Right renal cortex interstitium (tissue), 3 donors: Measurements from ENCODE around the gene CNTNAP3B. TPM values are rescaled to one million over a fixed set of nuclear protein-coding genes. Genes with fewer than 3 reads are reported as not detected.
"Not testable (repeated sequence)": the region's sequence is repeated elsewhere in the genome, so short reads cannot be mapped to it uniquely, and the experiment has no call there.

Experiments
- DNase-seq, 3 donors: peaks; one replicate each; pipeline ENCODE4 v3.0.0-alpha.2; 2013; ENCODE audit warnings: low read depth in 3 of 3, low spot score in 2 of 3
- polyA plus RNA-seq, 3 donors: library from polyadenylated mRNA; unstranded; fragments of 120-200 nt; gene quantifications; one replicate each; pipeline ENCODE4 v1.2.1, GENCODE V29; 2013; ENCODE audit not compliant: insufficient read length in 3 of 3

Gene CNTNAP3B
- 10 to 100 TPM in 2 of 3 donors, 1 to 10 TPM in 1; 9.2 to 14.0 (median 12.8) TPM for polyA plus RNA-seq

GRCh38 chr9:42129073-42129729, at the start of gene CNTNAP3B:
CNTNAP3B (minus strand) TSS chr9:42129426; CDS start chr9:42129094, 332 bp downstream.
- peak in 1 of 3 donors; percentile 1 for DNase-seq

GRCh38 chr9:42160299-42160698, 31.1 kb upstream of the CNTNAP3B start:
- DNase-seq, result peak in 2 of 3 donors; percentile 1 to 10

GRCh38 chr9:42127056-42127841, 2.0 kb downstream of the CNTNAP3B start:
- peak in 1 of 3 donors; percentile 6 for DNase-seq

- DNase-seq, result not testable (repeated sequence)
Measured at GRCh38 chr9:42121007-42121406, 8.2 kb downstream of the CNTNAP3B start.

GRCh38 chr9:42095929-42096328, 33.3 kb downstream of the CNTNAP3B start:
- not testable (repeated sequence) for DNase-seq

- DNase-seq, result not testable (repeated sequence)
Measured at GRCh38 chr9:42084559-42084952, 44.7 kb downstream of the CNTNAP3B start.

GRCh38 chr9:42083877-42084558, 45.2 kb downstream of the CNTNAP3B start:
- DNase-seq, result not testable (repeated sequence)

GRCh38 chr9:42080376-42080775, 48.9 kb downstream of the CNTNAP3B start:
- not testable (repeated sequence) for DNase-seq

- DNase-seq, result not testable (repeated sequence)
Measured at GRCh38 chr9:42074868-42075267, 54.4 kb downstream of the CNTNAP3B start.

- not testable (repeated sequence) for DNase-seq
Measured at GRCh38 chr9:42071026-42071425, 58.2 kb downstream of the CNTNAP3B start.

- DNase-seq, result not testable (repeated sequence)
Measured at GRCh38 chr9:42070035-42070799, 59.0 kb downstream of the CNTNAP3B start.

GRCh38 chr9:42053874-42054273, 75.4 kb downstream of the CNTNAP3B start:
- not testable (repeated sequence) for DNase-seq

GRCh38 chr9:42050701-42051100, 78.5 kb downstream of the CNTNAP3B start:
- not testable (repeated sequence) for DNase-seq

- not testable (repeated sequence) for DNase-seq
Measured at GRCh38 chr9:42044422-42045010, 84.7 kb downstream of the CNTNAP3B start.

GRCh38 chr9:42033541-42033940, 95.7 kb downstream of the CNTNAP3B start:
- not testable (repeated sequence) for DNase-seq

GRCh38 chr9:42020639-42021038, 108.6 kb downstream of the CNTNAP3B start:
- not testable (repeated sequence) for DNase-seq

GRCh38 chr9:42018220-42018922, 110.9 kb downstream of the CNTNAP3B start:
- DNase-seq, result not testable (repeated sequence)

- not testable (repeated sequence) for DNase-seq
Measured at GRCh38 chr9:42014317-42014716, 114.9 kb downstream of the CNTNAP3B start.

GRCh38 chr9:41991607-41992006, 137.6 kb downstream of the CNTNAP3B start:
- not testable (repeated sequence) for DNase-seq
